Endothelial cell of umbilical vein (primary cell): ENCODE results near the gene APCDD1. TPM values are rescaled to one million over a fixed set of nuclear protein-coding genes. Genes with fewer than 3 reads are reported as not detected.
"Not testable (repeated sequence)": the region's sequence is repeated elsewhere in the genome, so short reads cannot be mapped to it uniquely, and the experiment has no call there.

Experiments
- BruUV-seq: library from RNA; stranded (reverse); fragments of 400-500 nt; replicated peaks from 2 replicates; lab custom pipeline; 2021; lab: Mats Ljungman, UMichigan
- CTCF ChIA-PET: fragments of 300-600, 350-600 bp; sonication (Branson Sonifier 250); formaldehyde crosslinking; loops from one replicate; lab custom pipeline; 2021; ENCODE audit warnings: antibody characterized with exemption, inconsistent platforms; lab: Charles Lee
- POLR2A ChIA-PET: fragments of 300-600, 350-600 bp; sonication (Branson Sonifier 250); formaldehyde crosslinking; loops from one replicate; lab custom pipeline; 2021; ENCODE audit warnings: antibody characterized with exemption, inconsistent platforms; lab: Charles Lee
- DNase-seq: peaks from one replicate; pipeline ENCODE4 v3.0.0-alpha.2; 2011; ENCODE audit warnings: low read depth, low spot score
- FAIRE-seq: peaks from 2 replicates; lab custom pipeline; 2011; peaks lifted over from hg19 to GRCh38; lab: Jason Lieb, UNC
- H2AFZ ChIP-seq: 2 replicates; pipeline ENCODE4 v1.6.0; 2012; ENCODE audit warnings: low read depth, low read length, control low read depth, inconsistent platforms
- H3K27ac ChIP-seq: 2 replicates; pipeline ENCODE4 v1.5.1; 2011; ENCODE audit warnings: low read depth, mild to moderate bottlenecking, control low read depth, low read length, moderate library complexity; ENCODE audit not compliant: insufficient read depth
- H3K27me3 ChIP-seq, 2 experiments: 2 replicates each; pipeline versions ENCODE4 v1.6.0 to v1.6.1; 2011; ENCODE audit warnings: low read length in 2 of 2, mixed read lengths in 1 of 2; ENCODE audit not compliant: control insufficient read depth in 2 of 2, insufficient read depth in 2 of 2
- H3K36me3 ChIP-seq, 2 experiments: 2 replicates in 1 of 2; 3 replicates in 1 of 2; pipeline ENCODE4 v1.5.1; 2011; ENCODE audit warnings: low read length in 2 of 2, mild to moderate bottlenecking in 1 of 2, moderate library complexity in 1 of 2; ENCODE audit not compliant: control insufficient read depth in 2 of 2, insufficient read depth in 2 of 2; ENCODE audit errors: extremely low read depth in 1 of 2
- H3K4me1 ChIP-seq: 3 replicates; pipeline ENCODE4 v1.5.1; 2011; ENCODE audit warnings: mild to moderate bottlenecking, low read length; ENCODE audit not compliant: control insufficient read depth, insufficient read depth; ENCODE audit errors: extremely low read depth
- H3K4me2 ChIP-seq: 2 replicates; pipeline ENCODE4 v1.6.1; 2011; ENCODE audit warnings: low read length, control low read depth, mixed read lengths; ENCODE audit not compliant: insufficient read depth
- H3K4me3 ChIP-seq, 3 experiments: fragments of 200-600 bp in 1 of 3; sonication (generic), shearing (Covaris generic) in 1 of 3; replicated peaks in 1 of 3; 2 replicates each; pipeline ENCODE4 v1.5.1; 2011 to 2016; ENCODE audit warnings: control low read depth in 3 of 3, low read length in 3 of 3, mild to moderate bottlenecking in 2 of 3, inconsistent platforms in 1 of 3, low read depth in 1 of 3, moderate library complexity in 1 of 3; ENCODE audit not compliant: insufficient read depth in 1 of 3
- H3K79me2 ChIP-seq: 2 replicates; pipeline ENCODE4 v1.6.0; 2012; ENCODE audit warnings: low read length, inconsistent platforms; ENCODE audit not compliant: control insufficient read depth, insufficient read depth
- H3K9ac ChIP-seq: replicated peaks from 2 replicates; pipeline ENCODE3; 2011; ENCODE audit warnings: low read length, control low read depth; ENCODE audit not compliant: insufficient read depth; ENCODE audit errors: extremely low read depth
- H3K9me1 ChIP-seq: replicated peaks from 3 replicates; pipeline ENCODE4 v1.6.0; 2011; ENCODE audit warnings: mild to moderate bottlenecking, low read length; ENCODE audit not compliant: control insufficient read depth, insufficient read depth; ENCODE audit errors: extremely low read depth
- H3K9me3 ChIP-seq: replicated peaks from 2 replicates; pipeline ENCODE4 v1.5.1; 2012; ENCODE audit warnings: low read length, inconsistent platforms; ENCODE audit not compliant: control insufficient read depth, insufficient read depth
- H4K20me1 ChIP-seq: replicated peaks from 2 replicates; pipeline ENCODE3; 2011; ENCODE audit warnings: mild to moderate bottlenecking, low read length; ENCODE audit not compliant: control insufficient read depth, insufficient read depth; ENCODE audit errors: extremely low read depth
- EZH2 ChIP-seq: IDR thresholded peaks from 2 replicates; pipeline ENCODE4 v1.6.1; 2012; ENCODE audit warnings: borderline replicate concordance, low read depth, mild to moderate bottlenecking, moderate library complexity, low read length, inconsistent platforms; ENCODE audit not compliant: severe bottlenecking
- FOS ChIP-seq: IDR thresholded peaks from 2 replicates; pipeline ENCODE4 v1.6.1; 2011; ENCODE audit warnings: mild to moderate bottlenecking, low read length, moderate library complexity, borderline replicate concordance; ENCODE audit not compliant: insufficient read depth
- GATA2 ChIP-seq: IDR thresholded peaks from 2 replicates; pipeline ENCODE4 v1.7.0; 2011; ENCODE audit warnings: low read depth, mild to moderate bottlenecking, moderate library complexity, mixed read lengths, low read length; ENCODE audit not compliant: insufficient read length, insufficient read depth
- MYC ChIP-seq: IDR thresholded peaks from one replicate; pipeline ENCODE4 v1.6.1; 2011; ENCODE audit warnings: mild to moderate bottlenecking, low read depth, low read length
- POLR2A ChIP-seq: IDR thresholded peaks from 2 replicates; pipeline ENCODE4 v1.6.1; 2012; ENCODE audit warnings: low read depth, mild to moderate bottlenecking, control low read depth, low read length
- POLR2AphosphoS5 ChIP-seq: IDR thresholded peaks from 2 replicates; pipeline ENCODE4 v1.6.1; 2012; ENCODE audit warnings: low read depth, mild to moderate bottlenecking, control low read depth, low read length, moderate library complexity; ENCODE audit not compliant: insufficient read depth
- dilution Hi-C: fragments of 300-500 bp; cut with MboI; formaldehyde crosslinking; loops from one replicate; pipeline ENCODE4 v1.15.0; 2019; ENCODE audit warnings: low sequenced_read_pairs; ENCODE audit not compliant: extremely low pct_ligation_motif_present
- intact Hi-C: fragments of 100-400 bp; cut with micrococcal nuclease; formaldehyde crosslinking; loops from one replicate; pipeline ENCODE4 v1.10.0; 2022
- polyA plus RNA-seq, 4 experiments: library from polyadenylated mRNA; depleted of rRNA in 3 of 4; stranded (reverse) in 3 of 4; unstranded in 1 of 4; fragments of >200 nt; gene quantifications; 2 replicates each; pipeline versions ENCODE4 v1.2.1 to v1.2.3, GENCODE V29; 2011 to 2012; ENCODE audit warnings: missing spikeins in 1 of 4
- total RNA-seq: library from RNA; stranded (reverse); gene quantifications from 2 replicates; pipeline ENCODE4 v1.2.3, GENCODE V29; 2021
- TF ChIP-seq, protein P1 (sequence below): IDR thresholded peaks from 2 replicates; pipeline ENCODE4 v1.6.1; 2011; ENCODE audit not compliant: insufficient read depth, insufficient read length

The APCDD1 gene
- total and polyA plus RNA-seq, 2 donors (not counting 3 experiments of a cell fraction or from before 2014, with no cell fraction given) = 0.95 to 1.4 TPM

DNA sequence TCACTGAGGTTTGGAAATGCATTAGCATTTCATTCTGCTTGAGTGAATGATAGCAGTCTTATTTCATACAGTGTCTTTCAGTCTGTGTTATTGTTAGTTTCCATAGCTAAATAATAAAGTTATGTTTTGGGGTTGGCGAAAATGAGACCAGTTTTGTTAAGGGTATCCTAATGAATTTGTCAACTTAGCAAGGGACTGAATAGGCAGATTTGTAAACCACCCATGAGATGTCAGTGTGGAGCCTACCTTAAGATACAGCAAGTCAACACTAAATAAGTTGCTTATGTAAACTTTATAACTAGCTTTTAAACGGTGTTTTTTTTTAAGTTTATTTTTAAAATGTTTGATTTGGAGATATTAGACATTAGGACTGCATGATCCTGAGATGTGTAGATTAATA, 83.3 kb downstream of the APCDD1 start:
- peaks cover 12% of the 10 kb centered on the region for H3K79me2 ChIP-seq
- no peak overlapping the region for H2AFZ ChIP-seq
- no peaks in the 10 kb centered on the region for H3K9me3 ChIP-seq
- no peaks in the 10 kb centered on the region for H3K9me1 ChIP-seq
- dilution Hi-C loops = no loop called here
- H3K9ac ChIP-seq = no peak overlapping the region
- no peak overlapping the region for H3K4me2 ChIP-seq
- ChIA-PET CTCF (interaction anchor here (1.0 to 1.3 kb wide), 3 partner anchors 9 to 567 kb away, joined by 3 to 4 read pairs (median 3); no protein-coding TSS in a partner anchor), POLR2A (no interaction called here)
- peaks cover 2% of the 10 kb centered on the region for H4K20me1 ChIP-seq
- BruUV-seq = no TSS peak
- no peak for FAIRE-seq
- intact Hi-C loops = no loop called here
- peaks cover 5% of the 10 kb centered on the region for H3K4me1 ChIP-seq
- no peak overlapping the region for H3K4me3 ChIP-seq
- H3K27ac ChIP-seq = no peak overlapping the region
- DNase-seq = no peak
- no peaks in the 10 kb centered on the region for H3K27me3 ChIP-seq
- H3K36me3 ChIP-seq = peaks cover 6 to 16% of the 10 kb centered on the region in 2 experiments
- TF ChIP-seq FOS (no peak), EZH2 (no peak), MYC (no peak), POLR2A (no peak), GATA2 (no peak), POLR2AphosphoS5 (no peak)
- TF ChIP-seq, protein P1, sequence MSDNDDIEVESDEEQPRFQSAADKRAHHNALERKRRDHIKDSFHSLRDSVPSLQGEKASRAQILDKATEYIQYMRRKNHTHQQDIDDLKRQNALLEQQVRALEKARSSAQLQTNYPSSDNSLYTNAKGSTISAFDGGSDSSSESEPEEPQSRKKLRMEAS = no peak

DNA sequence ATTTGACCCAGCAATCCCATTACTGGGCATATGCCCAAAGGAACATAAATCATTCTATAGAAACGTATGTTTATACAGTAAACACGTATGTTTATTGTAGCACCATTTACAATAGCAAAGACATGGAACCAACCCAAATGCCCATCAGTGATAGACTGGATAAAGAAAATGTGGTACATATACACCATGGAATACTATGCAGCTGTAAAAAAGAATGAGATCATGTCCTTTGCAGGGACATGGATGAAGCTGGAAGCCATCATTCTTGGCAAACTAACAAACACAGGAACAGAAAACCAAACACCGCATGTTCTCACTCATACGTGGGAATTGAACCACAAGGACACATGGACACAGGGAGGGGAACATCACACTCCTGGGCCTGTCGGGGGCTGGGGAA, 84.7 kb downstream of the APCDD1 start:
- DNase-seq, H3K27ac ChIP-seq, H3K27me3 ChIP-seq, H2AFZ ChIP-seq, intact Hi-C loops, H3K9ac ChIP-seq, H3K9me3 ChIP-seq, BruUV-seq, H4K20me1 ChIP-seq, H3K4me3 ChIP-seq, FAIRE-seq, dilution Hi-C loops, H3K4me2 ChIP-seq, H3K9me1 ChIP-seq, POLR2A ChIA-PET: not testable (repeated sequence)
- H3K79me2 ChIP-seq = peaks cover 13% of the 10 kb centered on the region
- CTCF ChIA-PET = interaction anchor here (1.1 kb wide), 1 partner anchor 8 kb away, joined by 3 read pairs; no protein-coding TSS in a partner anchor
- peaks cover 7 to 17% of the 10 kb centered on the region in 2 experiments for H3K36me3 ChIP-seq
- H3K4me1 ChIP-seq = peaks cover 10% of the 10 kb centered on the region

Other genes starting within 250 kb of the APCDD1 start
- 34.1 and 34.7 TPM in 2 replicates for gene NAPG, start 71.4 kb downstream of the APCDD1 start, total RNA-seq
- gene NAPG, start 71.4 kb downstream of the APCDD1 start, polyA plus RNA-seq = 8.3 and 10.8 TPM in 2 replicates